Fibroblast of mammary gland (primary cell): ENCODE measurements around the gene PTPRN2.
"Not testable (repeated sequence)": the region's sequence is repeated elsewhere in the genome, so short reads cannot be mapped to it uniquely, and the experiment has no call there.

ENCODE experiments used
- DNase-seq: peaks from one replicate; pipeline ENCODE4 v3.0.0-alpha.2; 2010; ENCODE audit warnings: low read depth
- H3K4me3 ChIP-seq: 2 replicates; pipeline ENCODE4 v1.5.1; 2011; ENCODE audit warnings: low read depth, mild to moderate bottlenecking, low read length, moderate library complexity; ENCODE audit not compliant: control insufficient read depth
- CTCF ChIP-seq: conservative IDR thresholded peaks from 2 replicates; pipeline ENCODE4 v1.5.1; 2011; ENCODE audit warnings: low read depth, low read length, inconsistent platforms; ENCODE audit not compliant: control insufficient read depth, insufficient read depth

Gene PTPRN2

GRCh38 chr7:157502701-157503111 lies 1084.9 kb downstream of the PTPRN2 start:
- H3K4me3 ChIP-seq: no peak overlapping the region
- no peak for TF ChIP-seq CTCF
- DNase-seq: peak; percentile 19

GRCh38 chr7:157501581-157501980 lies 1086.0 kb downstream of the PTPRN2 start:
- H3K4me3 ChIP-seq: no peak overlapping the region
- no peak for TF ChIP-seq CTCF
- DNase-seq: no peak

- H3K4me3 ChIP-seq, DNase-seq: not testable (repeated sequence)
Measured at GRCh38 chr7:157500989-157501540, 1086.6 kb downstream of the PTPRN2 start.

GRCh38 chr7:157500171-157500960 lies 1087.3 kb downstream of the PTPRN2 start:
- TF ChIP-seq CTCF: no peak
- no peak overlapping the region for H3K4me3 ChIP-seq
- no peak for DNase-seq

GRCh38 chr7:157499835-157500153 lies 1087.8 kb downstream of the PTPRN2 start:
- DNase-seq: no peak
- no peak for TF ChIP-seq CTCF
- no peak overlapping the region for H3K4me3 ChIP-seq

GRCh38 chr7:157499121-157499834 lies 1088.3 kb downstream of the PTPRN2 start:
- no peak for DNase-seq
- no peak for TF ChIP-seq CTCF
- H3K4me3 ChIP-seq: no peak overlapping the region

GRCh38 chr7:157498657-157499056 lies 1089.0 kb downstream of the PTPRN2 start:
- TF ChIP-seq CTCF: no peak
- H3K4me3 ChIP-seq: no peak overlapping the region
- no peak for DNase-seq
